SK-N-SH treated with all-trans-retinoic acid at 6 μM for 48 hours (cell line): ENCODE measurements around the gene ARL16.

Experiments
- ATAC-seq: fragments of 200-7000 bp; cut with Tn5 transposase; 3 replicates; pipeline ENCODE4 v1.9.1; 2020; ENCODE audit warnings: mild to moderate bottlenecking, moderate library complexity
- ARNTL ChIP-seq: fragments of 450-650 bp; formaldehyde crosslinking; IDR thresholded peaks from 2 replicates; pipeline ENCODE4 v1.5.0; 2020; ENCODE audit warnings: low read depth, mild to moderate bottlenecking, moderate library complexity, borderline replicate concordance
- BACH2 ChIP-seq: fragments of 250-450 bp; sonication (Bioruptor Pico); IDR thresholded peaks from 2 replicates; pipeline ENCODE4 v1.9.0; 2021; ENCODE audit warnings: mild to moderate bottlenecking, borderline replicate concordance
- CSDC2 ChIP-seq: fragments of 250-450 bp; sonication (Bioruptor Pico); IDR thresholded peaks from 2 replicates; pipeline ENCODE4 v1.5.0; 2020; ENCODE audit warnings: mild to moderate bottlenecking, moderate library complexity
- ESRRG ChIP-seq: fragments of 250-450 bp; sonication (Bioruptor Pico); IDR thresholded peaks from 2 replicates; pipeline ENCODE4 v1.6.1; 2021; ENCODE audit warnings: mild to moderate bottlenecking
- GLIS3 ChIP-seq: fragments of 250-450 bp; sonication (Bioruptor Pico); IDR thresholded peaks from 2 replicates; pipeline ENCODE4 v1.5.0; 2020; ENCODE audit warnings: mild to moderate bottlenecking, moderate library complexity
- OSR1 ChIP-seq: fragments of 250-450 bp; sonication (Bioruptor Pico); IDR thresholded peaks from 2 replicates; pipeline ENCODE4 v1.8.0; 2022; ENCODE audit warnings: moderate library complexity, mild to moderate bottlenecking, inconsistent platforms
- PPARA ChIP-seq: fragments of 250-450 bp; sonication (Bioruptor Pico); IDR thresholded peaks from 2 replicates; pipeline ENCODE4 v1.5.0; 2020; ENCODE audit warnings: mild to moderate bottlenecking, borderline replicate concordance
- RARB ChIP-seq: fragments of 250-450 bp; sonication (Bioruptor Pico); IDR thresholded peaks from 2 replicates; pipeline ENCODE4 v1.8.0; 2021; ENCODE audit warnings: mild to moderate bottlenecking, moderate library complexity
- SNAI2 ChIP-seq: fragments of 250-450 bp; sonication (Bioruptor Pico); IDR thresholded peaks from 2 replicates; pipeline ENCODE4 v1.5.0; 2020; ENCODE audit warnings: mild to moderate bottlenecking, moderate library complexity
- ZC3H10 ChIP-seq: fragments of 250-450 bp; sonication (Bioruptor Pico); IDR thresholded peaks from 2 replicates; pipeline ENCODE4 v1.5.1; 2021; ENCODE audit warnings: mild to moderate bottlenecking, moderate library complexity
- ZFP3 ChIP-seq: fragments of 250-450 bp; sonication (Bioruptor Pico); IDR thresholded peaks from 2 replicates; pipeline ENCODE4 v1.5.0; 2020; ENCODE audit warnings: mild to moderate bottlenecking, moderate library complexity
- ZFP30 ChIP-seq: fragments of 450-650 bp; formaldehyde crosslinking; IDR thresholded peaks from 2 replicates; pipeline ENCODE4 v1.5.0; 2022; ENCODE audit warnings: mild to moderate bottlenecking, moderate library complexity
- ZNF565 ChIP-seq: fragments of 450-650 bp; formaldehyde crosslinking; conservative IDR thresholded peaks from 2 replicates; pipeline ENCODE4 v1.5.0; 2020; ENCODE audit warnings: low read depth, mild to moderate bottlenecking, moderate library complexity
- ZNF70 ChIP-seq: fragments of 450-650 bp; formaldehyde crosslinking; IDR thresholded peaks from 2 replicates; pipeline ENCODE4 v1.5.0; 2020; ENCODE audit warnings: mild to moderate bottlenecking, moderate library complexity
- ZNF8 ChIP-seq: fragments of 450-650 bp; formaldehyde crosslinking; IDR thresholded peaks from 2 replicates; pipeline ENCODE4 v1.5.0; 2020; ENCODE audit warnings: mild to moderate bottlenecking, moderate library complexity
- TF ChIP-seq, protein P1 (sequence below): fragments of 250-450 bp; sonication (Bioruptor Pico); IDR thresholded peaks from 2 replicates; pipeline ENCODE4 v1.5.1; 2021; ENCODE audit warnings: mild to moderate bottlenecking, moderate library complexity
- TF ChIP-seq, protein P2 (sequence below): fragments of 250-450 bp; sonication (Bioruptor Pico); IDR thresholded peaks from 2 replicates; pipeline ENCODE4 v1.8.0; 2020; ENCODE audit warnings: mild to moderate bottlenecking, moderate library complexity, borderline replicate concordance
- TF ChIP-seq, protein P3 (sequence below): fragments of 250-450 bp; sonication (Bioruptor Pico); IDR thresholded peaks from 2 replicates; pipeline ENCODE4 v1.8.0; 2021; ENCODE audit warnings: low read depth, mild to moderate bottlenecking, moderate library complexity, borderline replicate concordance
- TF ChIP-seq, protein P4 (sequence below): fragments of 250-450 bp; sonication (Bioruptor Pico); IDR thresholded peaks from 2 replicates; pipeline ENCODE4 v1.5.0; 2020; ENCODE audit warnings: mild to moderate bottlenecking, moderate library complexity
- TF ChIP-seq, protein P5 (sequence below): fragments of 250-450 bp; sonication (Bioruptor Pico); IDR thresholded peaks from 2 replicates; pipeline ENCODE4 v1.5.1; 2020; ENCODE audit warnings: low read depth, mild to moderate bottlenecking, moderate library complexity

The ARL16 gene

DNA sequence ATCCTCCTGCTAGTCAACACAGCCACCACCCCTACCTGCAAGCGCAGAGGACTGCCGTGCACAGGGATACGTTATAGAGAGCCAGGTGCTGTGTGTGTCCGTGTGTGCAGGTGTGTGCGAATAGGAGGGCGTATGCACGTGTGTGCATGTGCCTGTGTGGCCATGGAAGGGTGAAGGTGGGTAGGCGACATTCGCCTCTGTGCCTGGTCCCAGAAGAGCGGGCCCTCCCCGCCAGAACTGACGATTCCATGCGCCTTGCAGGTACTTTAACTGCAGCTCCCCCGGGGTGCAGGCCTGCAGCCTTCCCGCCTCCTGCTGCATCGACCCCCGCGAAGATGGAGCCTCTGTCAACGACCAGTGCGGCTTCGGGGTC is 36.0 kb downstream of the ARL16 start (continued):
- TF ChIP-seq, protein P1, sequence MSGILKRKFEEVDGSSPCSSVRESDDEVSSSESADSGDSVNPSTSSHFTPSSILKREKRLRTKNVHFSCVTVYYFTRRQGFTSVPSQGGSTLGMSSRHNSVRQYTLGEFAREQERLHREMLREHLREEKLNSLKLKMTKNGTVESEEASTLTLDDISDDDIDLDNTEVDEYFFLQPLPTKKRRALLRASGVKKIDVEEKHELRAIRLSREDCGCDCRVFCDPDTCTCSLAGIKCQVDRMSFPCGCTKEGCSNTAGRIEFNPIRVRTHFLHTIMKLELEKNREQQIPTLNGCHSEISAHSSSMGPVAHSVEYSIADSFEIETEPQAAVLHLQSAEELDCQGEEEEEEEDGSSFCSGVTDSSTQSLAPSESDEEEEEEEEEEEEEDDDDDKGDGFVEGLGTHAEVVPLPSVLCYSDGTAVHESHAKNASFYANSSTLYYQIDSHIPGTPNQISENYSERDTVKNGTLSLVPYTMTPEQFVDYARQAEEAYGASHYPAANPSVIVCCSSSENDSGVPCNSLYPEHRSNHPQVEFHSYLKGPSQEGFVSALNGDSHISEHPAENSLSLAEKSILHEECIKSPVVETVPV (CRISPR knock-in tag), result no peak

DNA sequence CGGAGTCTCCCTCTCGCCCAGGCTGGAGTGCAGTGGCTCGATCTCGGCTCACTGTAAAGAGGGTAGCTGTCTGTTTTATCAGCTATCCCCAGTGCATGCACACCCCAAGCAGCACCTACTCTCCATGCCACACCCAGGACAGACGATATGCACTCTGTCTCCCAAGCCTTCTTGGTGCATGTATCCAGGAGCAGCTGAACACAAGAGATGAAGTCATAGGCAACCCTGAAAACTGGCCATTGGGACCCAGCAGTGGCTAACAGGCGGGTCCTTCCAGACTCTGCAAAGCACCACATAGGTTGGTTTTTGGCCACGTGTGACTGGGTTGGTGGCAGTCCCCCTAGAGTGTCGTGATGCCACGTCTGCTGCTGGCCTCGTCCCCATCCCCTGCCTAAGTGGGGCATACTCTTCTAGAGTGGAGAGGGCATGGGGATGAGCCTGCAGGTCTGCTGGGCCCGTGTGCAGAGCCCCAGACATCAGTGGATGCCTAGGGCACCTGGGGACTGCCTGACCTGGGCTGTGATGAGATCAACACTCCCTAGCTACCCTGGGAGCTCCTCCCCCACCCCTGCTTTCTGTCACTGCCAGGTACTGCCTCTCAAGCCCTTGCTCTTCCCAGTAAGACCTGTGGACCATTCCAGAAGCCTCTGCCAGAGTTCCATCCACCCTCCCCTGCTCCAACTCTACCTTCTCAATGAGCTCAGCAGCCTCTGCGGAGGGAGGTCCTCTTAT is 36.6 kb downstream of the ARL16 start:
- no peak for ATAC-seq
- TF ChIP-seq, protein P1 (CRISPR knock-in tag), result no peak
- TF ChIP-seq ESRRG (no peak), RARB (CRISPR knock-in tag) (no peak), OSR1 (CRISPR knock-in tag) (no peak), SNAI2 (CRISPR knock-in tag) (no peak), ARNTL (CRISPR knock-in tag) (no peak), BACH2 (CRISPR knock-in tag) (no peak), ZFP3 (CRISPR knock-in tag) (no peak), ZNF8 (no peak), ZNF565 (CRISPR knock-in tag) (no peak), ZNF70 (CRISPR knock-in tag) (no peak), PPARA (CRISPR knock-in tag) (no peak), GLIS3 (CRISPR knock-in tag) (no peak)
- TF ChIP-seq, protein P2, sequence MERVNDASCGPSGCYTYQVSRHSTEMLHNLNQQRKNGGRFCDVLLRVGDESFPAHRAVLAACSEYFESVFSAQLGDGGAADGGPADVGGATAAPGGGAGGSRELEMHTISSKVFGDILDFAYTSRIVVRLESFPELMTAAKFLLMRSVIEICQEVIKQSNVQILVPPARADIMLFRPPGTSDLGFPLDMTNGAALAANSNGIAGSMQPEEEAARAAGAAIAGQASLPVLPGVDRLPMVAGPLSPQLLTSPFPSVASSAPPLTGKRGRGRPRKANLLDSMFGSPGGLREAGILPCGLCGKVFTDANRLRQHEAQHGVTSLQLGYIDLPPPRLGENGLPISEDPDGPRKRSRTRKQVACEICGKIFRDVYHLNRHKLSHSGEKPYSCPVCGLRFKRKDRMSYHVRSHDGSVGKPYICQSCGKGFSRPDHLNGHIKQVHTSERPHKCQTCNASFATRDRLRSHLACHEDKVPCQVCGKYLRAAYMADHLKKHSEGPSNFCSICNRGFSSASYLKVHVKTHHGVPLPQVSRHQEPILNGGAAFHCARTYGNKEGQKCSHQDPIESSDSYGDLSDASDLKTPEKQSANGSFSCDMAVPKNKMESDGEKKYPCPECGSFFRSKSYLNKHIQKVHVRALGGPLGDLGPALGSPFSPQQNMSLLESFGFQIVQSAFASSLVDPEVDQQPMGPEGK, result no peak

DNA sequence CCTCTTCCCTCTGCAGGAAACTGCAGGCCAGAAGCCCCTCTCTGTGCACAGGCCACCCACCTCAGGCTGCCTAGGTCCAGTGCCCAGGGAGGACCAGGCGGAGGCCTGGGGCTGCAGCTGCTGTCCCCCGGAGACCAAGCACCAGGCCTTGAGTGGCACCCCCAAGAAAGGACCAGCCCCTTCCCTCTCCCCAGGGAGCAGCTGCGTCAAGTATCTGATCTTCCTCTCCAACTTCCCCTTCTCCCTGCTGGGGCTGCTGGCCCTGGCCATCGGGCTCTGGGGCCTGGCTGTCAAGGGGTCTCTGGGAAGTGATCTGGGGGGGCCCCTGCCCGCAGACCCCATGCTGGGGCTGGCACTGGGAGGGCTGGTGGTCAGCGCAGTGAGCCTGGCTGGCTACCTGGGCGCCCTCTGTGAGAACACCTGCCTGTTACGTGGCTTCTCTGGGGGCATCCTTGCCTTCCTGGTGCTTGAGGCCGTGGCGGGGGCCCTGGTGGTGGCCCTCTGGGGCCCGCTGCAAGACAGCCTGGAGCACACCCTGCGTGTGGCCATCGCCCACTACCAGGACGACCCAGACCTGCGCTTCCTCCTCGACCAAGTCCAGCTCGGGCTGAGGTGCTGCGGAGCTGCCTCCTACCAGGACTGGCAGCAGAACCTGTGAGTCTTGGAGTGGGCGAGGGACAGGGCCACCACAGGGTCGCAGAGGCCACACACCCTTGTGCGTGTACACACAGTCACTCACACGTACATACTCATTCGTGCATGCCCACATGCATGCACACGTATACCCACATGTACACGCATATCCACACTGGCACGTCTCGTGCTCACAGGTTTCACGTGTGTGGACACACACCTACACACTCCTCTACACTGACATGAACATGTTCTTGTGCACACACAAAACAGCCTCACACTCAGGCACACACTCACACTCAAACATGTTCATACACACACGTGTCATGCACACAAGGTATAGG is 38.3 kb downstream of the ARL16 start:
- no peak for TF ChIP-seq ESRRG
- ATAC-seq, result no peak

DNA sequence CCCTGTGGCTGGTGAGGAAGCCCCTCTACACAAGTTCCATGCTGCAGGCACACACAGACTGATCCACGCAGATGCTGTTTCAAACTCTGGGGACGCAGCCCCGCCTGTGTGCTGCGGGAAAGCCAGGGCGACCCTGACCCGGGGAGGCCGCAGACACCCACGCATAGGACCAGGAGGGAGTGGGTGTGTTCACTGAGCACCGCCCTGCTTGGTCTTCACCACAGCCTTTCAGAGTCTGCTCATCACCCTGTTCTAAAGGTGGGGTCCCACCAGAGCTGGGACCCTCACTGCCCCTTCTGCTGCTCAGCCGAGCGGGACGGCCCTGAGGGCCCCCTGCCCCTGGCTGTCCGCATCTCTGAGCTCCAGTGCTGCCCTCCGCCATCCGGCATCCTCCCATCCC is 39.1 kb downstream of the ARL16 start:
- no peak for ATAC-seq
- TF ChIP-seq RARB (CRISPR knock-in tag), result no peak
- no peak for TF ChIP-seq ZFP30 (CRISPR knock-in tag)
- TF ChIP-seq ZNF8, result no peak
- TF ChIP-seq ZFP3 (CRISPR knock-in tag), result no peak
- TF ChIP-seq, protein P3, sequence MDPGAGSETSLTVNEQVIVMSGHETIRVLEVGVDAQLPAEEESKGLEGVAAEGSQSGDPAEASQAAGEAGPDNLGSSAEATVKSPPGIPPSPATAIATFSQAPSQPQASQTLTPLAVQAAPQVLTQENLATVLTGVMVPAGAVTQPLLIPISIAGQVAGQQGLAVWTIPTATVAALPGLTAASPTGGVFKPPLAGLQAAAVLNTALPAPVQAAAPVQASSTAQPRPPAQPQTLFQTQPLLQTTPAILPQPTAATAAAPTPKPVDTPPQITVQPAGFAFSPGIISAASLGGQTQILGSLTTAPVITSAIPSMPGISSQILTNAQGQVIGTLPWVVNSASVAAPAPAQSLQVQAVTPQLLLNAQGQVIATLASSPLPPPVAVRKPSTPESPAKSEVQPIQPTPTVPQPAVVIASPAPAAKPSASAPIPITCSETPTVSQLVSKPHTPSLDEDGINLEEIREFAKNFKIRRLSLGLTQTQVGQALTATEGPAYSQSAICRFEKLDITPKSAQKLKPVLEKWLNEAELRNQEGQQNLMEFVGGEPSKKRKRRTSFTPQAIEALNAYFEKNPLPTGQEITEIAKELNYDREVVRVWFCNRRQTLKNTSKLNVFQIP (CRISPR knock-in tag), result no peak
- TF ChIP-seq, protein P4, sequence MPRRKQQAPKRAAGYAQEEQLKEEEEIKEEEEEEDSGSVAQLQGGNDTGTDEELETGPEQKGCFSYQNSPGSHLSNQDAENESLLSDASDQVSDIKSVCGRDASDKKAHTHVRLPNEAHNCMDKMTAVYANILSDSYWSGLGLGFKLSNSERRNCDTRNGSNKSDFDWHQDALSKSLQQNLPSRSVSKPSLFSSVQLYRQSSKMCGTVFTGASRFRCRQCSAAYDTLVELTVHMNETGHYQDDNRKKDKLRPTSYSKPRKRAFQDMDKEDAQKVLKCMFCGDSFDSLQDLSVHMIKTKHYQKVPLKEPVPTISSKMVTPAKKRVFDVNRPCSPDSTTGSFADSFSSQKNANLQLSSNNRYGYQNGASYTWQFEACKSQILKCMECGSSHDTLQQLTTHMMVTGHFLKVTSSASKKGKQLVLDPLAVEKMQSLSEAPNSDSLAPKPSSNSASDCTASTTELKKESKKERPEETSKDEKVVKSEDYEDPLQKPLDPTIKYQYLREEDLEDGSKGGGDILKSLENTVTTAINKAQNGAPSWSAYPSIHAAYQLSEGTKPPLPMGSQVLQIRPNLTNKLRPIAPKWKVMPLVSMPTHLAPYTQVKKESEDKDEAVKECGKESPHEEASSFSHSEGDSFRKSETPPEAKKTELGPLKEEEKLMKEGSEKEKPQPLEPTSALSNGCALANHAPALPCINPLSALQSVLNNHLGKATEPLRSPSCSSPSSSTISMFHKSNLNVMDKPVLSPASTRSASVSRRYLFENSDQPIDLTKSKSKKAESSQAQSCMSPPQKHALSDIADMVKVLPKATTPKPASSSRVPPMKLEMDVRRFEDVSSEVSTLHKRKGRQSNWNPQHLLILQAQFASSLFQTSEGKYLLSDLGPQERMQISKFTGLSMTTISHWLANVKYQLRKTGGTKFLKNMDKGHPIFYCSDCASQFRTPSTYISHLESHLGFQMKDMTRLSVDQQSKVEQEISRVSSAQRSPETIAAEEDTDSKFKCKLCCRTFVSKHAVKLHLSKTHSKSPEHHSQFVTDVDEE (CRISPR knock-in tag), result no peak
- TF ChIP-seq PPARA (CRISPR knock-in tag), result no peak
- no peak for TF ChIP-seq ESRRG
- no peak for TF ChIP-seq ZC3H10 (CRISPR knock-in tag)
- no peak for TF ChIP-seq ZNF565 (CRISPR knock-in tag)
- no peak for TF ChIP-seq CSDC2 (CRISPR knock-in tag)
- TF ChIP-seq, protein P5, sequence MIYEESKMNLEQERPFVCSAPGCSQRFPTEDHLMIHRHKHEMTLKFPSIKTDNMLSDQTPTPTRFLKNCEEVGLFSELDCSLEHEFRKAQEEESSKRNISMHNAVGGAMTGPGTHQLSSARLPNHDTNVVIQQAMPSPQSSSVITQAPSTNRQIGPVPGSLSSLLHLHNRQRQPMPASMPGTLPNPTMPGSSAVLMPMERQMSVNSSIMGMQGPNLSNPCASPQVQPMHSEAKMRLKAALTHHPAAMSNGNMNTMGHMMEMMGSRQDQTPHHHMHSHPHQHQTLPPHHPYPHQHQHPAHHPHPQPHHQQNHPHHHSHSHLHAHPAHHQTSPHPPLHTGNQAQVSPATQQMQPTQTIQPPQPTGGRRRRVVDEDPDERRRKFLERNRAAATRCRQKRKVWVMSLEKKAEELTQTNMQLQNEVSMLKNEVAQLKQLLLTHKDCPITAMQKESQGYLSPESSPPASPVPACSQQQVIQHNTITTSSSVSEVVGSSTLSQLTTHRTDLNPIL (CRISPR knock-in tag), result no peak
- no peak for TF ChIP-seq ARNTL (CRISPR knock-in tag)
